ENCODE measurements around the gene CLN6. TPM values are rescaled to one million over a fixed set of nuclear protein-coding genes. Genes with fewer than 3 reads are reported as not detected.

The CLN6 gene
- total RNA-seq, 1 experiment from 2014 or later: 71.9 TPM

- Histone ChIP-seq H2BK5ac (ENCODE audit: insufficient read length, low read length) (no peak overlapping the region), H3K27ac (ENCODE audit: insufficient read length, low read depth, low read length) (no peak overlapping the region), H4K5ac (ENCODE audit: insufficient read length, low read depth, low read length) (no peak overlapping the region), H3K56ac (ENCODE audit: insufficient read length, low read depth, low read length) (no peak overlapping the region), H2BK12ac (ENCODE audit: insufficient read length, low read depth, low read length) (no peak overlapping the region), H2BK120ac (ENCODE audit: low read depth, low read length, poor library complexity, severe bottlenecking) (no peak overlapping the region), H3K9ac (ENCODE audit: extremely low read depth, insufficient read length, low read length) (no peak overlapping the region), H3K27me3 (ENCODE audit: insufficient read depth, low read length) (no peaks in the 10 kb centered on the region), H4K91ac (ENCODE audit: insufficient read length, low read depth, low read length) (no peak overlapping the region), H3K23ac (ENCODE audit: insufficient read length, low read depth, low read length) (no peak overlapping the region), H2AFZ (ENCODE audit: low read length) (no peak overlapping the region), H4K20me1 (ENCODE audit: control insufficient read depth, insufficient read depth, insufficient read length) (no peaks in the 10 kb centered on the region), H3K79me1 (ENCODE audit: insufficient read depth, low read depth, low read length, poor library complexity, severe bottlenecking) (no peaks in the 10 kb centered on the region), H3K23me2 (ENCODE audit: insufficient read length, low read depth, low read length, poor library complexity, severe bottlenecking) (no peaks in the 10 kb centered on the region), H3K9me3 (ENCODE audit: control insufficient read depth, low read depth, low read length) (no peaks in the 10 kb centered on the region), H3K4me2 (ENCODE audit: insufficient read depth, insufficient read length, low read length) (no peak overlapping the region), H3K79me2 (ENCODE audit: insufficient read depth, low read length) (0 out of 2 replicates have a peak, but pooled peaks cover under 1% of the 10 kb centered on the region), H3K14ac (ENCODE audit: insufficient read depth, low read length) (no peak overlapping the region), H2BK20ac (ENCODE audit: low read depth, low read length, poor library complexity, severe bottlenecking) (no peak overlapping the region), H2BK15ac (ENCODE audit: low read depth, low read length) (no peak overlapping the region), H4K8ac (replicated peaks; ENCODE audit: insufficient read length, low read depth, low read length) (no peak overlapping the region), H3K18ac (ENCODE audit: insufficient read length, low read depth, low read length) (no peak overlapping the region), H2AK5ac (ENCODE audit: insufficient read length, low read length) (no peak overlapping the region), H3T11ph (ENCODE audit: low read length) (no peak overlapping the region), H3K4me1 (ENCODE audit: insufficient read depth, low read length) (no peaks in the 10 kb centered on the region), H3K4ac (ENCODE audit: low read depth, low read length) (no peak overlapping the region)
- H3K4me1 Mint-ChIP-seq: no peaks in the 10 kb centered on the region
- no peaks in the 10 kb centered on the region for H3K27me3 Mint-ChIP-seq (ENCODE audit: low read depth)
- H3K9me3 Mint-ChIP-seq: no peaks in the 10 kb centered on the region
- TF ChIP-seq, protein P1, sequence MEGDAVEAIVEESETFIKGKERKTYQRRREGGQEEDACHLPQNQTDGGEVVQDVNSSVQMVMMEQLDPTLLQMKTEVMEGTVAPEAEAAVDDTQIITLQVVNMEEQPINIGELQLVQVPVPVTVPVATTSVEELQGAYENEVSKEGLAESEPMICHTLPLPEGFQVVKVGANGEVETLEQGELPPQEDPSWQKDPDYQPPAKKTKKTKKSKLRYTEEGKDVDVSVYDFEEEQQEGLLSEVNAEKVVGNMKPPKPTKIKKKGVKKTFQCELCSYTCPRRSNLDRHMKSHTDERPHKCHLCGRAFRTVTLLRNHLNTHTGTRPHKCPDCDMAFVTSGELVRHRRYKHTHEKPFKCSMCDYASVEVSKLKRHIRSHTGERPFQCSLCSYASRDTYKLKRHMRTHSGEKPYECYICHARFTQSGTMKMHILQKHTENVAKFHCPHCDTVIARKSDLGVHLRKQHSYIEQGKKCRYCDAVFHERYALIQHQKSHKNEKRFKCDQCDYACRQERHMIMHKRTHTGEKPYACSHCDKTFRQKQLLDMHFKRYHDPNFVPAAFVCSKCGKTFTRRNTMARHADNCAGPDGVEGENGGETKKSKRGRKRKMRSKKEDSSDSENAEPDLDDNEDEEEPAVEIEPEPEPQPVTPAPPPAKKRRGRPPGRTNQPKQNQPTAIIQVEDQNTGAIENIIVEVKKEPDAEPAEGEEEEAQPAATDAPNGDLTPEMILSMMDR (conservative IDR thresholded peaks at IDR 0.05): no peak
- peaks cover 7 to 42% (median 39%) of the 10 kb centered on the region in 3 experiments; a peak in 6 of 7 replicates for H3K36me3 Mint-ChIP-seq (ENCODE audit: insufficient read depth in 1 of 3, low read depth in 3 of 3)
- H3K27ac Mint-ChIP-seq: peak overlapping the region in 1 of 3 experiments; percentile 6; a peak in 1 of 7 replicates
- no peak overlapping the region for H3K4me3 Mint-ChIP-seq
- no peak for DNase-seq
Observed at GRCh38 chr15:68177742-68178141, 51.8 kb downstream of the CLN6 start.

Data from H9 (cell line).